Activated CD8-positive, alpha-beta memory T cell treated with anti-CD3 and anti-CD28 coated beads, Interleukin-2, amount 10 ng/mL, durations not matched to agents 7 days and 5 days (primary cell): ENCODE results near the gene PACRG. TPM values are rescaled to one million over a fixed set of nuclear protein-coding genes. Genes with fewer than 3 reads are reported as not detected.
A peak's percentile ranks its signal among the peaks of the same experiment; 100 is the strongest.
"Not testable (repeated sequence)": the region's sequence is repeated elsewhere in the genome, so short reads cannot be mapped to it uniquely, and the experiment has no call there.

Source experiments
- ATAC-seq: fragments of 150-1000 bp; cut with Tn5 transposase; one replicate; pipeline ENCODE4 v1.10.0; 2021; ENCODE audit warnings: moderate library complexity
- CTCF ChIA-PET: fragments of 350-600 bp; sonication (Branson Sonifier 250); formaldehyde crosslinking; loops from one replicate; lab custom pipeline; 2021; ENCODE audit warnings: antibody characterized with exemption; lab: Charles Lee
- DNase-seq: peaks from one replicate; pipeline ENCODE4 v3.0.0-alpha.2; 2020
- H3K27ac Mint-ChIP-seq: one replicate; pipeline ENCODE4 v1.8.0; 2021; ENCODE audit warnings: mild to moderate bottlenecking, mixed read lengths
- H3K27me3 Mint-ChIP-seq: one replicate; pipeline ENCODE4 v1.8.0; 2021; ENCODE audit warnings: mixed read lengths
- H3K36me3 Mint-ChIP-seq: one replicate; pipeline ENCODE4 v1.8.0; 2021; ENCODE audit warnings: mild to moderate bottlenecking, mixed read lengths
- H3K4me1 Mint-ChIP-seq: one replicate; pipeline ENCODE4 v1.8.0; 2021; ENCODE audit warnings: mixed read lengths
- H3K4me3 Mint-ChIP-seq: one replicate; pipeline ENCODE4 v1.8.0; 2021; ENCODE audit warnings: mild to moderate bottlenecking, moderate library complexity, mixed read lengths
- H3K9me3 Mint-ChIP-seq: one replicate; pipeline ENCODE4 v1.8.0; 2022; ENCODE audit warnings: low read depth, mixed read lengths
- total RNA-seq, 2 experiments: library from RNA; stranded (reverse); gene quantifications; one replicate each; pipeline ENCODE4 v1.2.3, GENCODE V29; 2021

The PACRG gene
- total RNA-seq, 2 experiments from 2014 or later = not detected

DNA sequence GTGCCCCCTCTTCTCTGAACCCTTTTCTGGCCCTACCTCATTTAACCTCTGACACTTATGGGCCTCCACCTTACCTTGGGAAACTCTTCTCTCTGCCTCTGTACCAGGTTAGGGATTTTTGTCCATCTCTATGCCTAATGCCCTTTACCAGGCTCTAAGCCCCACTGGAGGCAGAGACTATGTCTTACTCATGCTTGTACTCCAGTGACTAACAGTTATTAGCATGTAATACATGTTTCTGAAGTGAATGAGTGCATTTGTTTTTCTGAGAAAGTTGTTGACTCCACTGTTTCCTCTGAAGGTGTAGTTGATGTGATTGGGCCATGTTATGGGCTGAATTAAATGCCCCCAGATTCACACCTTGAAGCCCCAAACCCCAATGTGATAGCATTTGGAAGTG is 234.3 kb downstream of the PACRG start:
- Mint-ChIP-seq H3K27me3 (no peaks in the 10 kb centered on the region), H3K9me3 (peaks cover 3% of the 10 kb centered on the region), H3K4me3 (no peak overlapping the region), H3K36me3 (no peaks in the 10 kb centered on the region), H3K27ac (no peak overlapping the region), H3K4me1 (no peaks in the 10 kb centered on the region)
- CTCF ChIA-PET = no interaction called here
- DNase-seq (no peak), ATAC-seq (no peak)

DNA sequence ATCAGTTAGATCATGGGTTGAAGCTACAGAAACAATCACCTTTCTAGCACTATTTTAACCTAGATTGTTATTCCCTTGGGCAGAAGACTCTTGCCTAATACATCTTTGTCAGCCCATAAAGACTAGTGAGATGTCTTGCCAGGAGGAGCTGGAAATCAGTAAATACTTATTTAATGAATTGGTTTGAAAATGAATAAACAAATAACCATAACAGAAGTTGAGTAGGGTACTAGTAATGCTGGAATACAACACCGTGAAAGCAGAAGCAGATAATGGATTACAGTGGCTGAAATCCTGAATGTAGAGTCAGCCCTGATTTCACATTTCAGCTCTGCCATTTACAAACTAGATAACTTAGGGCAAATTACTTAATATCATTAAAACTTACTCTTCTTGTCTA is 236.1 kb downstream of the PACRG start:
- DNase-seq (no peak), ATAC-seq (no peak)
- Mint-ChIP-seq H3K4me3 (no peak overlapping the region), H3K27me3 (no peaks in the 10 kb centered on the region), H3K36me3 (no peaks in the 10 kb centered on the region), H3K9me3 (peaks cover 3% of the 10 kb centered on the region), H3K27ac (no peak overlapping the region), H3K4me1 (no peaks in the 10 kb centered on the region)
- CTCF ChIA-PET = no interaction called here

DNA sequence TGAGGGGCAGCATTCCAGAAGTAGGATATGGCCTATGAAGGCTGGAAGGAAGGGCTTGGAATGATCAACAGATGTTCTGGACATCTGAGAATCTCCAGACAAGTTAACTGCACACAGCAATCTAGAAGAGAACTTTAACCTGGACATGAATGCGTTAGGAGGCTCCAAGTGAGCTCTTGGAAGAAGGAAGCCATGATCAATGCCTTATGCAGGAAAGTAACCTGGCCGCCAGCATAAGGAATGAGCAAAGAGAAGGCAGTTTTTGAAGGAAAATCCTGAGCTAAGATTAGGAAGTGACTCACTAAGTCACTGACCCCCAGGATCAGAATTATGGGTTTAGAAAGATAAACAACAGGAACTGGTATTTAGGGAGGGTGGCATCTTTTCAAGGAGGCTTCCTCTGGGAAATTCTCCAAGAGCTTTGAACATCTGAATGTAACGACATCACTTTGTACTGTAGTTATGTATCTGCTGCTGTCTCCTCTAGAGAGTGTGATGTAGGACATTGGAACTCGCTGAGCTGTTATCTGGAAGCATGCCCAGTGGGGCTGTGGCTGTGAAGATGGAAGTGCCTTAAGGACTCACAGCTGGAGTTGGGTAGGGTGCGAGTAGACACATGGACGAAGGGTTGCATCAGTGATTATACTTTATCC is 236.8 kb downstream of the PACRG start:
- Mint-ChIP-seq H3K9me3 (peaks cover under 1% of the 10 kb centered on the region), H3K27ac (no peak overlapping the region), H3K36me3 (no peaks in the 10 kb centered on the region), H3K27me3 (no peaks in the 10 kb centered on the region), H3K4me3 (no peak overlapping the region), H3K4me1 (no peaks in the 10 kb centered on the region)
- CTCF ChIA-PET = no interaction called here
- DNase-seq (no peak), ATAC-seq (no peak)

DNA sequence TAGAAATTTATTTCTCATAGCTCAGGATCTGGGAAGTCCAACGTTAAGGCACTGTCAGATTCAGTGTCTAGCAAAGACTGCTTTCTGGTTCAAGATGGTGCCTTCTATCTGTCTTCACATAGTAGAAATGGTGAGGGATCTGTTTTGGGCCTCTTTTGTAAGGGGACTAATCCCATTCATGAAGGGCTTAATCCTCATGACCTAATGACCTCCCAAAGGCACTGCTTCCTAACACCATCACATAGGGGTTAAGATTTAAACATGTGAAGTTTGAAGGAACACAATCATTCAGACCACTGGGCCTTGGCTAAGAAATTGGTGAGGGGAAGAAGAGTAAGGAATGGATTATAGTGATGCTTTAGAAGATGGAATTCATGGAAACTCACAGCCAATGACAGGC is 237.6 kb downstream of the PACRG start:
- no peak overlapping the region for H3K27ac Mint-ChIP-seq
- ATAC-seq (no peak), DNase-seq (no peak)
- peaks cover 3% of the 10 kb centered on the region for H3K9me3 Mint-ChIP-seq
- no peaks in the 10 kb centered on the region for H3K27me3 Mint-ChIP-seq
- H3K36me3 Mint-ChIP-seq = no peaks in the 10 kb centered on the region
- H3K4me3 Mint-ChIP-seq = no peak overlapping the region
- CTCF ChIA-PET = no interaction called here
- no peaks in the 10 kb centered on the region for H3K4me1 Mint-ChIP-seq

DNA sequence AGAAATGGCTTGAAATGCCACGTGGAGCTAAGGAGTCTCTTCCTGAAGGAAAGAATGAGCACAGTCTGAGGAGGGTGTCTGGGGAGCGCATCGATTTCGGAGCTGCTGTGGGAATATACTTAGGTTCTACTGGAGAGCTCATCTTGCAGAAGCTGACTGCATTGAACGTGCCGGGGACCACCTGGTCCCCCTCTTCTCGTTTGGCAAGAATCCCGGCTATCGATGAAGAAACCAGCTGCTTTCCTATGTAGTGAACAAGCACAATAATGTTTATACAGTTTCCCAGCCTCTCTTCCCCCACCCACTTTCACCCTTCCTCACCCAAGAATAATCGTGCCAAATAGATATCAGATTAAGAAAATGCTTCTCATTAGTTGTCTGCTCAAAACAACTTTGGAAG is 242.5 kb downstream of the PACRG start:
- no peaks in the 10 kb centered on the region for H3K4me1 Mint-ChIP-seq
- H3K27ac Mint-ChIP-seq = no peak overlapping the region
- no peaks in the 10 kb centered on the region for H3K36me3 Mint-ChIP-seq
- DNase-seq (no peak), ATAC-seq (no peak)
- H3K4me3 Mint-ChIP-seq = no peak overlapping the region
- H3K27me3 Mint-ChIP-seq = no peaks in the 10 kb centered on the region
- CTCF ChIA-PET = no interaction called here
- H3K9me3 Mint-ChIP-seq = peaks cover 7% of the 10 kb centered on the region

DNA sequence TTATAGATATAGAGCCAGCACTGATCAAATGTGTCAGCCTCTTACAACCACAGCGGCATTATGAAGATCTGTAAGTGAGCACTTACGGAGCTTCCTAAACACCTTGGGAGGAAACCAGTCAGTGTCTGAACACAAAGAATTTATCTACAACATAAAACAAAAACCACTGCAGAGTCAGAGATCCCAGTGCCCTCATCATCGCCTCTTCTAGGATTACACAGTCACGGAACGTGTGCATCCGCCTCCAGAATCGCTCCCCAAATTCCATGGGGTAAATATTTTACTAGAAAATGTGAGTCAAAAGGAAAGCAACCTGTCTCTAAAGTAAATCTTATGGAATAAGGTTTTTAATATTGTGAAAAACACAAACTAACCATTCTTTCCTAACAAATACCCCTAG is 243.6 kb downstream of the PACRG start:
- CTCF ChIA-PET = no interaction called here
- ATAC-seq = no peak
- Mint-ChIP-seq H3K27me3 (no peaks in the 10 kb centered on the region), H3K9me3 (peaks cover 7% of the 10 kb centered on the region), H3K27ac (no peak overlapping the region), H3K4me1 (no peaks in the 10 kb centered on the region), H3K4me3 (no peak overlapping the region), H3K36me3 (no peaks in the 10 kb centered on the region)
- no peak for DNase-seq

DNA sequence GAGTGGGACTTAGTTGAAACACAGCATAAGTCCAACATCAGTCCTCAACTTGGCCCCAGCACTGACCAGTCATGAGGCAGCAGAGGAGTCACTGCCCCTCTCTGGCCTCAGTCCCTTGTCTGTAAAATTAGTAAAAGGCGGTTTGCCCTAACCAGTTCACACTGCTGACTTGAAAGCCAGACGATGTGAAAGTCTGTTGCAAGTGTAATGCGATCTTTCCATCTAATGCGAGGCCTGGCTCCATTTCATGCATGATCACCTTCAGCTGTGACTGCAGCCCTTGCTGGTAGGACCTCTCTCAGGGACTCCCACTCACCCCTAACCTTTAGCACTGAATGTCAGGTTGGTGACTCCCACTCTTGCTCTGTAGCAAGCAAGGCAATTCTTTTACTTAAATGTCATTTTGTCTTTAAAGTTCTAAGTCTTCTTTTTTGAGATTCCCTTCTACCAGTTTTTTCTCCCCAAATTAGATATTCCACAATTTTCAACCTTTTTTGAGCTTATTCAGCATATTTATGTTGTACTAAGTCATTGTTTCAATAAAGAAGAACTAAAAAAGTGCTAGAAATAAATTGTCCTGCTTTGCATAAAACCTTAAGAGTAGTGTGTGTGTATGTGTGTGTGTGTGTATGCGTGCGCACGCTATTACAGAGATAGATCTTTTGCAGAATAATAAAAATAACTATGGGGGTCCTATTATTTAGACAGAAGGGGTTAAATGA is 245.5 kb downstream of the PACRG start:
- Mint-ChIP-seq H3K4me1 (no peaks in the 10 kb centered on the region), H3K9me3 (peaks cover 7% of the 10 kb centered on the region), H3K27ac (no peak overlapping the region), H3K27me3 (no peaks in the 10 kb centered on the region), H3K4me3 (no peak overlapping the region), H3K36me3 (no peaks in the 10 kb centered on the region)
- CTCF ChIA-PET = no interaction called here
- no peak for ATAC-seq
- DNase-seq = no peak

DNA sequence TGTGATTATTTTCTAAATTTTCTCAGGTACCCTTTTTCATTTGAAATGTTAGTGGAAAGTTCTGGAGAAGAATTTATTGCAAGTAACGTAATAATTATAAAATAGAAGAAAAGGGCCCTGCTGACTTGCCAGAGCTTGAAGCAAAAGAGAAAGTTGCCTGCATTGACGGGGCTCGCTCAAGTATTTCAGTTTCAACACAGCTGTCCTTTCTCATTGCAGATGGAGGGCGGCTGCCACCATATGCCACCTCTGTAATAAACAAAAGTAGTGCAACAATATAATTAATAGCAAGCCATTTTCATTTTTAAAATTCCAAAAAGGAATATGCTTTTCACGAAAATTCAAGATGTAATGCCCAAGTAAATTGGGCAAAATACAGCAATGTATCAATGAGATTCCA is 246.2 kb downstream of the PACRG start:
- Mint-ChIP-seq H3K4me1 (no peaks in the 10 kb centered on the region), H3K9me3 (peaks cover 7% of the 10 kb centered on the region), H3K27me3 (no peaks in the 10 kb centered on the region), H3K36me3 (no peaks in the 10 kb centered on the region), H3K4me3 (no peak overlapping the region), H3K27ac (no peak overlapping the region)
- CTCF ChIA-PET = no interaction called here
- no peak for DNase-seq
- ATAC-seq = no peak

DNA sequence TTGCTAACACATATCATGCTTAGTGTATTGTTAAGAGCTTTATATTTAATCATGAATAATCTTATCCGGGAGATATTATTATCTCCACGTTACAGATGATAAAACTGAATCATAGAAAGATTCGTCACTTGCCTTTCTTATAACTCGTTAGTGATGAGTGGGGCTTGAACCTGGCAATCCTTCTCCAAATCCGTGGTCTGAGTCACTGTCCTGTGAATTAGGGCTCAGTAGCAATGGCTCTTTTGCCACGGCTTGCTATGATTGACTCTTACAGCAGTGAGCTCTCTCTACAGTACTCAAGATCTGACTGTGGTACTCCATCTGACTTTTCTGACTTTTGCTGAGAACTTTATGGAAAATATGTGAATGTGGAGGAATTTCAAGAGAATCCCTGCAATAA is 246.9 kb downstream of the PACRG start:
- no peak for DNase-seq
- Mint-ChIP-seq H3K27me3 (no peaks in the 10 kb centered on the region), H3K36me3 (no peaks in the 10 kb centered on the region)

DNA sequence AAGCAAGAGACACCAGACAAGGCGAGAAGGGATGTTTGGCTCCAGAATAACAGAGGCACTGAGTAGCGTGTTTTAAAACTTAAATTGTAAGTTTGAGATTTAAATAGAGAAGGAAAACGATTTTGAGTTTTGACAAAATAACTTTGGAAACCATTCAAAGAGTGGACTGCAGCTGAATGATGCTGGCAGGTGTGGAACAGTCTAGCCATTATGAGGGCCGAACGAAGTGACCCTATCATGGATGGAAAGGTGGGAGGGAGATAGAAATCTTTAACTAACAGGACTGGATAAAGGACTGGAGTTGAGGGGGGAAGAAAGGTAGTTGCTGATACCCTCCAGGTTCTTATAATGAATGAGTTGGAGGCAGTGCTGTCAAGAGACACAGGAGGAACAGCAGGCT is 248.4 kb downstream of the PACRG start:
- H3K27ac Mint-ChIP-seq = no peak overlapping the region
- ATAC-seq (no peak), DNase-seq (no peak)
- CTCF ChIA-PET = no interaction called here
- H3K4me1 Mint-ChIP-seq = no peaks in the 10 kb centered on the region
- no peak overlapping the region for H3K4me3 Mint-ChIP-seq
- H3K9me3 Mint-ChIP-seq = peaks cover 4% of the 10 kb centered on the region
- no peaks in the 10 kb centered on the region for H3K36me3 Mint-ChIP-seq
- H3K27me3 Mint-ChIP-seq = no peaks in the 10 kb centered on the region

More for the DNA sequence above, 246.9 kb downstream of the PACRG start:
- no peak overlapping the region for H3K27ac Mint-ChIP-seq
- CTCF ChIA-PET = no interaction called here
- H3K4me1 Mint-ChIP-seq = no peaks in the 10 kb centered on the region
- H3K9me3 Mint-ChIP-seq = peaks cover 5% of the 10 kb centered on the region
- no peak for ATAC-seq
- no peak overlapping the region for H3K4me3 Mint-ChIP-seq

DNA sequence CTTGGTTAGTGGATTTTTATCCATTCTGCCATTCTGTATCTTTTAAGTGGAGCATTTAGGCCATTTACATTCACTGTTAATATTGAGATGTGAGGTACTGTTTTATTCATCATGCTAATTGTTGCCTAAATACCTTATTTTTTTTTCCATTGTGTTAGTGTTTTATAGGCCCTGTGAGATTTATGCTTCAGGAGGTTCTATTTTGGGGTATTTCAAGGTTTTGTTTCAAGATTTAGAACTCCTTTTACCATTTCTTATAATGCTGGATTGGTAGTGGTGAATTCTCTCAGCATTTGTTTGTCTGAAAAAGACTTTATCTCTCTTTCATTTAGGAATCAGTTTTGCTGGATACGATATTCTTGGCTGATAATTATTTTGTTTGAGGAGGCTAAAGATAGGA is 255.5 kb downstream of the PACRG start:
- ATAC-seq, H3K36me3 Mint-ChIP-seq, H3K27ac Mint-ChIP-seq, DNase-seq, H3K27me3 Mint-ChIP-seq, H3K9me3 Mint-ChIP-seq, CTCF ChIA-PET, H3K4me1 Mint-ChIP-seq, H3K4me3 Mint-ChIP-seq: not testable (repeated sequence)

DNA sequence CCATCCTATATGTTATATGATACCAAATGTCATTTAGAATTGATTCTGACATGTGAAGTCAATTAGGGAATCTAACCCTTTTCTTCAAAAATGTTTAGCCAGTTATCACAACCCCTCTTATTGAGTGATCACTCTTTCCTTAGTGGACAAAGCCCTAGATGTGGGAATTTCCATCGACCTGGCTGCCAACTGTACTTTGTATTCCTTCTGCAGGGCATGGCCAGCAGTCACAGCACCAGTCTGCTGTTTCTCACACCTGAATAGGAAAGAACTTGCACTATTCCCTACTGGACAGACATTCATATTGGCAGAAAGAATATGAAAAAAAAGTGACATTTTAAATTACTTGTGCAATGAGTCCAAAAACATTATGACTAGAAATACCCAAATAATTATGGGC is 271.0 kb downstream of the PACRG start:
- H3K9me3 Mint-ChIP-seq = no peaks in the 10 kb centered on the region
- H3K4me3 Mint-ChIP-seq = no peak overlapping the region
- H3K27me3 Mint-ChIP-seq = peaks cover 2% of the 10 kb centered on the region
- no peak overlapping the region for H3K27ac Mint-ChIP-seq
- CTCF ChIA-PET = no interaction called here
- peaks cover 15% of the 10 kb centered on the region for H3K4me1 Mint-ChIP-seq
- DNase-seq = no peak
- no peak for ATAC-seq
- no peaks in the 10 kb centered on the region for H3K36me3 Mint-ChIP-seq

DNA sequence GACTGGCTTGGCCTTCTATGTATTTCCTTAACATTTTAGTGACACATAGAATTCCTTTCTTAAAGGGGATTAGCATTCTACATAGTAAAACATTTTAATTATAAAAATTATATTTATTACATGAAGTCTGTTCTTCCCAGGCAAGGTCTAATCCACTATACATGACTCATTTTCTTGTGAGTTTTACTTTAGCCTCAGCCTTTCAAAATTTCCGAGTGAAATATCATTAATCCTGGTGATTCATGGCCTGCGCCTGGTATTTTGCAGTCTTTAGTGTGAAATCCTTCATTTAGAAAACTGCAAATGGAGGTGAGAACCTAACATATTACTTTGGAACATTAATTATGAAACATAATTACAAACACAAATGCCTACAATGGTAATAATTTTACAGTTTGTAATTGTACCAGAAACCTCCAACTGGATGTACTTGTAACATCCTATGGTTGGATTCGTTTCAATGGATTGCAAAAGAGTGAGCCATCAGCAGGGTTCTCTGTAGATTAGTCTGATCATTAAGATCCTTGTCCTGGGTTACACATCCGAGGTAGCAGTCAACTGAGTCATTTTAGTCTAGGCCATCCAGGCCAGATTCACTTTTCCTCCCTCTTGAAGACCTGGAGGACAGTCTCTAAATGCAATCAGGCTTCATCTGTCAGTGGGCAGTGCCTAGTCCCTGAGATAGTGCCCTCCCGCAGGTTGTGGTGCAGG is 272.0 kb downstream of the PACRG start:
- Mint-ChIP-seq H3K9me3 (no peaks in the 10 kb centered on the region), H3K4me1 (peaks cover 15% of the 10 kb centered on the region), H3K27me3 (peaks cover 2% of the 10 kb centered on the region), H3K4me3 (no peak overlapping the region), H3K27ac (no peak overlapping the region), H3K36me3 (no peaks in the 10 kb centered on the region)
- CTCF ChIA-PET = no interaction called here
- DNase-seq (no peak), ATAC-seq (no peak)

DNA sequence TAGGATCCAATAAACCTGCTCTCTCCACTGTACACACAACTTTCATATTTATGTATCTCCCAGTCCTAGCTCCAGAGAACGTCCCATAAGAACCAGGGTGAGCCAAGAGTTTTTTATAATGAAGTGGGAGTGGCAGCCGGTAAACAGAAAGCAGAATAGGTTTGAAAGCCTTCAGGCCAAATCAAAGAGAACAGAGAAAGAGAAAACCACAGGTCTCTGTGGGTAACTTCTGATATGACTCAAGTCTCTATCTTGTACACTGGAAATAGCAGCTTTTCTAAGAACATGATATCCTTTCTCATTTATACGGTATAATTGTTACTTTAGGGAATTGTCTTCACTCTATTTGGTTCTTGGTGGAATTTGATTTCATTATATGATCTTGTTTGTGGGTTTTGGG is 273.6 kb downstream of the PACRG start:
- no peaks in the 10 kb centered on the region for H3K36me3 Mint-ChIP-seq
- no peaks in the 10 kb centered on the region for H3K9me3 Mint-ChIP-seq
- H3K4me1 Mint-ChIP-seq = peaks cover 15% of the 10 kb centered on the region
- ATAC-seq (peak; percentile 77), DNase-seq (no peak)
- H3K4me3 Mint-ChIP-seq = no peak overlapping the region
- peaks cover 2% of the 10 kb centered on the region for H3K27me3 Mint-ChIP-seq
- no peak overlapping the region for H3K27ac Mint-ChIP-seq
- CTCF ChIA-PET = no interaction called here
